Uterus (tissue), 2 donors: ENCODE data around the gene GNPDA2.

ENCODE experiments used
- CTCF ChIP-seq, 4 experiments: fragments of 200-600 bp in 2 of 4; fragments of 450-650 bp in 2 of 4; sonication (generic) in 2 of 4; IDR thresholded peaks; one replicate each; pipeline ENCODE4 v1.5.1; 2016 to 2019; ENCODE audit warnings: antibody characterized with exemption in 4 of 4, mild to moderate bottlenecking in 2 of 4, moderate library complexity in 1 of 4
- POLR2A ChIP-seq, 2 donors: fragments of 450-650 bp; IDR thresholded peaks; one replicate each; pipeline ENCODE4 v1.6.1; 2016; ENCODE audit warnings: antibody characterized with exemption in 2 of 2, mild to moderate bottlenecking in 1 of 2, moderate library complexity in 1 of 2

- TF ChIP-seq POLR2A (IDR thresholded peaks at IDR 0.05) = no peak
- TF ChIP-seq CTCF (IDR thresholded peaks at IDR 0.05) = no peak
Measured at GRCh38 chr4:44663539-44664263, 62.7 kb downstream of the GNPDA2 start.
